Aorta (tissue), 5 donors: ENCODE data around the gene GRAMD1A. TPM values are rescaled to one million over a fixed set of nuclear protein-coding genes. Genes with fewer than 3 reads are reported as not detected.
"Not testable (repeated sequence)": the region's sequence is repeated elsewhere in the genome, so short reads cannot be mapped to it uniquely, and the experiment has no call there.

Experiments
- ATAC-seq: fragments of 200-7000 bp; cut with Tn5 transposase; one replicate; pipeline ENCODE4 v1.9.1; 2022; ENCODE audit warnings: moderate library complexity; ENCODE audit not compliant: low FRiP score
- DNase-seq, 2 donors: peaks; one replicate each; pipeline ENCODE4 v3.0.0-alpha.2; 2020
- H3K27ac ChIP-seq, 2 donors: one replicate each; pipeline ENCODE4 v1.5.1; 2013; ENCODE audit warnings: low read length in 2 of 2, mild to moderate bottlenecking in 2 of 2, moderate library complexity in 2 of 2, control low read depth in 1 of 2, inconsistent platforms in 1 of 2, low read depth in 1 of 2
- H3K27me3 ChIP-seq, 2 donors: one replicate each; pipeline ENCODE4 v1.6.1; 2013; ENCODE audit warnings: control low read depth in 1 of 2, low read length in 1 of 2, mild to moderate bottlenecking in 1 of 2, moderate library complexity in 1 of 2; ENCODE audit not compliant: insufficient read depth in 2 of 2, control insufficient read depth in 1 of 2
- H3K36me3 ChIP-seq, 2 donors: one replicate each; pipeline ENCODE4 v1.6.1; 2013; ENCODE audit warnings: control low read depth in 1 of 2, low read length in 1 of 2, mild to moderate bottlenecking in 1 of 2; ENCODE audit not compliant: insufficient read depth in 2 of 2, control insufficient read depth in 1 of 2
- H3K4me1 ChIP-seq, 2 donors: one replicate each; pipeline ENCODE4 v1.6.1; 2013; ENCODE audit warnings: low read length in 2 of 2, control low read depth in 1 of 2, mild to moderate bottlenecking in 1 of 2, moderate library complexity in 1 of 2; ENCODE audit not compliant: insufficient read depth in 2 of 2, control insufficient read depth in 1 of 2
- H3K4me3 ChIP-seq, 2 donors: one replicate each; pipeline ENCODE4 v1.5.1; 2013; ENCODE audit warnings: low read length in 2 of 2, control low read depth in 1 of 2, mild to moderate bottlenecking in 1 of 2
- H3K9me3 ChIP-seq: one replicate; pipeline ENCODE4 v1.6.1; 2013; ENCODE audit warnings: mild to moderate bottlenecking, low read length; ENCODE audit not compliant: control insufficient read depth
- WGBS, 2 donors: extraction: QIAGEN DNeasy Blood & Tissue Kit; methylation state at CpG; one replicate each; pipeline ENCODE4 v1.1.7; 2013; 5-methylcytosine and 5-hydroxymethylcytosine counted together
- intact Hi-C, 2 donors: fragments of 100-400 bp; cut with DNase I; formaldehyde crosslinking; loops; one replicate each; pipeline versions ENCODE4 v1.14.2 to v1.15.0; 2022
- polyA plus RNA-seq, 2 donors: library from polyadenylated mRNA; stranded (reverse); fragments of 200-250 nt; gene quantifications; one replicate each; pipeline ENCODE4 v1.2.3, GENCODE V29; 2013
- total RNA-seq, 2 donors: library from RNA; stranded (reverse); fragmentation: NEBNext Ultra II Directional; extraction: Animal tissue kit (Norgen Biotek cat#: 25700); gene quantifications; one replicate each; pipeline ENCODE4 v1.2.1, GENCODE V29; 2021
- donor health status: healthy with polysubstance abuse.
- donor health status: Bipolar disorder and iron deficiency.
- donor health status: DM: no; HTN: no; CAD: no.
- donor health status: DM: no; HTN: no; CAD: no.
- donor health status: DM: yes; HTN: yes; CAD: no.

Gene GRAMD1A
- total and polyA plus RNA-seq, 4 donors = 13.4 to 92.7 (median 62.3) TPM

GRCh38 chr19:35051268-35051667 lies 51.1 kb downstream of the GRAMD1A start:
- 94 to 98% methylated on average over 3 to 4 of the region's 4 CpGs for WGBS, 2 donors
- H3K4me1 ChIP-seq, H3K4me3 ChIP-seq, H3K36me3 ChIP-seq, intact Hi-C loops, H3K27me3 ChIP-seq, ATAC-seq, H3K9me3 ChIP-seq, H3K27ac ChIP-seq, DNase-seq: not testable (repeated sequence)

- DNase-seq (no peak), ATAC-seq (no peak)
- Histone ChIP-seq H3K4me1 (no peaks in the 10 kb centered on the region), H3K36me3 (no peaks in the 10 kb centered on the region), H3K4me3 (no peak overlapping the region), H3K27ac (no peak overlapping the region), H3K27me3 (no peaks in the 10 kb centered on the region), H3K9me3 (no peaks in the 10 kb centered on the region)
- intact Hi-C loops = no loop called here
- WGBS, 2 donors = 89 to 90% methylated on average over 5 of the region's 5 CpGs
These were observed 51.7 kb downstream of the GRAMD1A start for GRCh38 chr19:35051796-35052195.

- DNase-seq = no peak
- Histone ChIP-seq H3K9me3 (no peaks in the 10 kb centered on the region), H3K36me3 (no peaks in the 10 kb centered on the region), H3K27me3 (no peaks in the 10 kb centered on the region), H3K27ac (no peak overlapping the region), H3K4me3 (no peak overlapping the region), H3K4me1 (no peaks in the 10 kb centered on the region)
- ATAC-seq = no peak
- intact Hi-C loops = no loop called here
- WGBS, 2 donors = 73 to 75% methylated on average over 8 of the region's 8 CpGs
These were observed 52.6 kb downstream of the GRAMD1A start for GRCh38 chr19:35052599-35053190.

GRCh38 chr19:35053667-35054293 lies 53.7 kb downstream of the GRAMD1A start:
- H3K9me3 ChIP-seq = no peaks in the 10 kb centered on the region
- ATAC-seq = no peak
- WGBS, 2 donors = 72 to 85% methylated on average over 9 of the region's 9 CpGs

GRCh38 chr19:35054626-35055025 lies 54.5 kb downstream of the GRAMD1A start:
- Histone ChIP-seq H3K27me3 (no peaks in the 10 kb centered on the region), H3K4me1 (no peaks in the 10 kb centered on the region), H3K36me3 (no peaks in the 10 kb centered on the region), H3K4me3 (no peak overlapping the region), H3K27ac (no peak overlapping the region), H3K9me3 (no peaks in the 10 kb centered on the region)
- DNase-seq (no peak), ATAC-seq (no peak)
- intact Hi-C loops = no loop called here
- WGBS, 2 donors = 88 to 89% methylated on average over 9 of the region's 9 CpGs

More at GRCh38 chr19:35053667-35054293, 53.7 kb downstream of the GRAMD1A start:
- H3K4me1 ChIP-seq = no peaks in the 10 kb centered on the region
- H3K27me3 ChIP-seq = no peaks in the 10 kb centered on the region
- H3K36me3 ChIP-seq = no peaks in the 10 kb centered on the region
- no peak for DNase-seq
- intact Hi-C loops = no loop called here
- no peak overlapping the region for H3K4me3 ChIP-seq
- no peak overlapping the region for H3K27ac ChIP-seq

GRCh38 chr19:35055715-35056179 lies 55.6 kb downstream of the GRAMD1A start:
- DNase-seq (no peak), ATAC-seq (no peak)
- Histone ChIP-seq H3K36me3 (no peaks in the 10 kb centered on the region), H3K4me3 (no peak overlapping the region), H3K27ac (no peak overlapping the region), H3K4me1 (no peaks in the 10 kb centered on the region), H3K9me3 (no peaks in the 10 kb centered on the region), H3K27me3 (no peaks in the 10 kb centered on the region)
- intact Hi-C loops = no loop called here
- whole genome bisulfite sequencing, 2 donors = 11 to 12% methylated on average over 3 of the region's 3 CpGs

GRCh38 chr19:35056513-35057063 lies 56.5 kb downstream of the GRAMD1A start:
- intact Hi-C loops = no loop called here
- DNase-seq = no peak
- H3K4me1 ChIP-seq = no peaks in the 10 kb centered on the region
- ATAC-seq = no peak
- H3K4me3 ChIP-seq = no peak overlapping the region
- H3K27ac ChIP-seq = no peak overlapping the region
- H3K27me3 ChIP-seq = no peaks in the 10 kb centered on the region
- WGBS, 2 donors = 36 to 45% methylated on average over 6 of the region's 6 CpGs
- no peaks in the 10 kb centered on the region for H3K36me3 ChIP-seq
- H3K9me3 ChIP-seq = no peaks in the 10 kb centered on the region

GRCh38 chr19:35058370-35058769 lies 58.2 kb downstream of the GRAMD1A start:
- H3K4me1 ChIP-seq = no peaks in the 10 kb centered on the region
- ATAC-seq (no peak), DNase-seq (no peak)
- intact Hi-C loops = no loop called here
- WGBS, 2 donors = 65 to 80% methylated on average over 2 of the region's 2 CpGs
- H3K4me3 ChIP-seq = no peak overlapping the region
- no peaks in the 10 kb centered on the region for H3K9me3 ChIP-seq
- no peaks in the 10 kb centered on the region for H3K27me3 ChIP-seq
- no peaks in the 10 kb centered on the region for H3K36me3 ChIP-seq
- H3K27ac ChIP-seq = no peak overlapping the region
